ENCODE data around the gene LATS2.

GRCh38 chr13:21013682-21014038, 47.7 kb downstream of the LATS2 start:
- TF ChIP-seq REST (IDR thresholded peaks at IDR 0.05; ENCODE audit: insufficient read depth in 1 of 2, low read depth in 2 of 2, low read length in 2 of 2) (no peak), POLR2AphosphoS5 (IDR thresholded peaks at IDR 0.05; ENCODE audit: low read depth, low read length) (no peak), FOXP2 (optimal IDR thresholded peaks at IDR 0.05; ENCODE audit: borderline replicate concordance, extremely low read depth, extremely low read length, insufficient read depth) (no peak)
